Panc1 (cell line): Measurements from ENCODE around the gene DPYSL5. TPM values are rescaled to one million over a fixed set of nuclear protein-coding genes. Genes with fewer than 3 reads are reported as not detected.

ENCODE experiments used
- ATAC-seq: fragments of 200-7000 bp; cut with Tn5 transposase; 2 replicates; pipeline ENCODE4 v1.9.1; 2020; ENCODE audit warnings: mild to moderate bottlenecking, moderate library complexity
- BruUV-seq: library from RNA; stranded (reverse); fragments of 400-500 nt; replicated peaks from 2 replicates; lab custom pipeline; 2021; lab: Mats Ljungman, UMichigan
- CTCF ChIA-PET: fragments of 300-600 bp; sonication (Branson Sonifier 250); formaldehyde crosslinking; loops from one replicate; lab custom pipeline; 2022; ENCODE audit warnings: antibody characterized with exemption; lab: Charles Lee
- POLR2A ChIA-PET: fragments of 300-600 bp; sonication (Branson Sonifier 250); formaldehyde crosslinking; loops from one replicate; lab custom pipeline; 2022; ENCODE audit warnings: antibody characterized with exemption; lab: Charles Lee
- DNase-seq: peaks from one replicate; pipeline ENCODE4 v3.0.0-alpha.2; 2010; ENCODE audit warnings: low read depth, low spot score
- H3K27ac ChIP-seq: 2 replicates; pipeline ENCODE4 v1.5.1; 2011; ENCODE audit warnings: mild to moderate bottlenecking, low read length, inconsistent platforms
- H3K27me3 ChIP-seq: fragments of 200-500 bp; sonication (Bioruptor generic); 2 replicates; pipeline ENCODE4 v1.6.0; 2014; ENCODE audit warnings: low read length, inconsistent platforms; ENCODE audit not compliant: control insufficient read depth, insufficient read depth
- H3K36me3 ChIP-seq: fragments of 200-500 bp; sonication (Bioruptor generic); 2 replicates; pipeline ENCODE4 v1.5.1; 2014; ENCODE audit warnings: inconsistent platforms, mild to moderate bottlenecking, low read length, moderate library complexity; ENCODE audit not compliant: control insufficient read depth, insufficient read depth
- H3K4me1 ChIP-seq: 2 replicates; pipeline ENCODE4 v1.5.1; 2011; ENCODE audit warnings: inconsistent platforms, mild to moderate bottlenecking, low read length, moderate library complexity; ENCODE audit not compliant: control insufficient read depth, insufficient read depth
- H3K4me3 ChIP-seq, 2 experiments: 2 replicates each; pipeline ENCODE4 v1.5.1; 2011 to 2012; ENCODE audit warnings: low read depth in 2 of 2, low read length in 2 of 2, mild to moderate bottlenecking in 2 of 2, inconsistent platforms in 1 of 2, moderate library complexity in 1 of 2
- H3K9me3 ChIP-seq: fragments of 200-500 bp; sonication (Bioruptor generic); 2 replicates; pipeline ENCODE4 v1.5.1; 2014; ENCODE audit warnings: low read depth, mild to moderate bottlenecking, inconsistent platforms, low read length, moderate library complexity; ENCODE audit not compliant: control insufficient read depth, insufficient read depth
- POLR2AphosphoS5 ChIP-seq: IDR thresholded peaks from 2 replicates; pipeline ENCODE4 v1.6.1; 2012; ENCODE audit warnings: mild to moderate bottlenecking, low read depth, low read length, moderate library complexity
- SIN3A ChIP-seq: IDR thresholded peaks from 2 replicates; pipeline ENCODE4 v1.6.1; 2012; ENCODE audit warnings: low read depth, mild to moderate bottlenecking, low read length, moderate library complexity, borderline replicate concordance; ENCODE audit not compliant: insufficient read depth
- TCF7L2 ChIP-seq: IDR thresholded peaks from 2 replicates; pipeline ENCODE4 v1.6.1; 2011; ENCODE audit warnings: mild to moderate bottlenecking, low read depth, low read length, inconsistent platforms
- in situ Hi-C: cut with HindIII; loops from 2 replicates; pipeline ENCODE4 v1.10.0; 2016; ENCODE audit warnings: low sequenced_read_pairs, low pct_unique_long_range_greater_than_20kb
- intact Hi-C: fragments of 100-400 bp; cut with micrococcal nuclease; formaldehyde crosslinking; loops from one replicate; pipeline ENCODE4 v1.10.0; 2022; ENCODE audit not compliant: unreplicated experiment
- total RNA-seq: library from RNA; stranded (reverse); gene quantifications from one replicate; pipeline ENCODE4 v1.2.1, GENCODE V29; 2021; ENCODE audit not compliant: unreplicated experiment
- TF ChIP-seq, protein P1 (sequence below): fragments of 450-650 bp; IDR thresholded peaks from 2 replicates; pipeline ENCODE4 v1.5.1; 2017; ENCODE audit warnings: mild to moderate bottlenecking
- TF ChIP-seq, protein P2 (sequence below), 2 experiments: IDR thresholded peaks; 2 replicates each; pipeline ENCODE4 v1.6.1; 2011 to 2012; ENCODE audit warnings: low read depth in 2 of 2, control low read depth in 1 of 2, low read length in 1 of 2, mild to moderate bottlenecking in 1 of 2, moderate library complexity in 1 of 2; ENCODE audit not compliant: insufficient read depth in 1 of 2

Gene DPYSL5
- total RNA-seq, 1 experiment from 2014 or later = 0.31 TPM

DNA sequence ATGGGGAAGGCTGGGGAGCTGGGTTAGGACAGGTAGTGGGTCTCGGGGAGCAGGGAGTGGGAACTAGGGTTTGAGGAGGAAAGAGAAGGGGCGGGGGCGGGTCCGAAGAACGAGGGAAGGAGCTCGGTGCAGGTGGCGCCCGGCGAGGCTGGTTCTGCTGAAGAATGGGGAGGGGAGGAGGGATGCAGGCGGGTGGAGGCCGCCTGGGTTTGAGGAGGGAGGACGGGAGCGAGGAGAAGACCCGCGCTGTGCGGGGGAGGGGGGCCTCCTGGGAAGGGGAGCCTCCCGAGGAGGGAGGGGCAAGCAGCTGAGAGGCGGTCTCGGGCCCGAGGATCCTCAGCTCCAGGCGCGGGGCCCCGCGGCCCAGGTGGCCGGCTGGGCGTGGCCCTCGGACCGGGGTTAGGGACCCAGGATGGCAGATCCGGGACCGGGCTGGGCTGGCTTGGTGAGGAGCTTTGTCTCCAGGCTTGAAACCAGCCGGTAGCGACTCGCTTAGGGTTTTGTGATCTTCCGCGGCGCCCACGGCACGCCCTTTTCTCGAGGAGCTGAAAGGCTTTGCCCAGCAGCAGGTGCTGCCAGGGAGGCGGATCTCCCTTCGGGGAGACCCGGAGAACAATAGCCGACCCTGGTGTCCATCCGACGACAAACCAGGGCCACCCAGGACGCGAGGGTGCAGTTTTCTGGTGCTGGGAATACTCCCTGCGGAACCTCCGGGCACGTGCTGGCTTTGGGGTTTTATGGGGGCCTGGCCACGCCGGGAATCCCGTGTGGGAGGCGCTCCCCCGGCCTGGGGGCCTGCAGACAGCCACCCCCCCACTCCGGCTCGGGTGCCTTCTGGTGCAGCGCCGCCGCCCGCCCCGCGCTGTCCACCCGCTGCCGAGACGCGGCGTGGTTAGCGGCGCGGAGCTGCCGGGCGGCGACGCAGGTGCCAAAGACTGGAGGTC is 1.4 kb downstream of the DPYSL5 start:
- Histone ChIP-seq H3K36me3 (no peaks in the 10 kb centered on the region), H3K27me3 (peaks cover 36% of the 10 kb centered on the region), H3K27ac (no peak overlapping the region), H3K9me3 (no peaks in the 10 kb centered on the region), H3K4me3 (peak overlapping the region; percentile 29 to 36; a peak in 2 of 4 replicates), H3K4me1 (peaks cover 4% of the 10 kb centered on the region; the same call in 1 of the 2 replicates)
- no peak for ATAC-seq
- no TSS peak for BruUV-seq
- in situ Hi-C loops = no loop called here
- DNase-seq = no peak
- ChIA-PET CTCF (interaction anchor here (0.6 to 1.9 kb wide), 4 partner anchors 18 to 93 kb away, joined by 3 to 6 read pairs (median 4); no protein-coding TSS in a partner anchor), POLR2A (interaction anchor here (0.6 kb wide), 1 partner anchor 475 kb away, joined by 8 read pairs; no protein-coding TSS in a partner anchor)
- TF ChIP-seq, protein P1, sequence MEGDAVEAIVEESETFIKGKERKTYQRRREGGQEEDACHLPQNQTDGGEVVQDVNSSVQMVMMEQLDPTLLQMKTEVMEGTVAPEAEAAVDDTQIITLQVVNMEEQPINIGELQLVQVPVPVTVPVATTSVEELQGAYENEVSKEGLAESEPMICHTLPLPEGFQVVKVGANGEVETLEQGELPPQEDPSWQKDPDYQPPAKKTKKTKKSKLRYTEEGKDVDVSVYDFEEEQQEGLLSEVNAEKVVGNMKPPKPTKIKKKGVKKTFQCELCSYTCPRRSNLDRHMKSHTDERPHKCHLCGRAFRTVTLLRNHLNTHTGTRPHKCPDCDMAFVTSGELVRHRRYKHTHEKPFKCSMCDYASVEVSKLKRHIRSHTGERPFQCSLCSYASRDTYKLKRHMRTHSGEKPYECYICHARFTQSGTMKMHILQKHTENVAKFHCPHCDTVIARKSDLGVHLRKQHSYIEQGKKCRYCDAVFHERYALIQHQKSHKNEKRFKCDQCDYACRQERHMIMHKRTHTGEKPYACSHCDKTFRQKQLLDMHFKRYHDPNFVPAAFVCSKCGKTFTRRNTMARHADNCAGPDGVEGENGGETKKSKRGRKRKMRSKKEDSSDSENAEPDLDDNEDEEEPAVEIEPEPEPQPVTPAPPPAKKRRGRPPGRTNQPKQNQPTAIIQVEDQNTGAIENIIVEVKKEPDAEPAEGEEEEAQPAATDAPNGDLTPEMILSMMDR = no peak
- TF ChIP-seq SIN3A (no peak), POLR2AphosphoS5 (no peak), TCF7L2 (no peak)
- TF ChIP-seq, protein P2, sequence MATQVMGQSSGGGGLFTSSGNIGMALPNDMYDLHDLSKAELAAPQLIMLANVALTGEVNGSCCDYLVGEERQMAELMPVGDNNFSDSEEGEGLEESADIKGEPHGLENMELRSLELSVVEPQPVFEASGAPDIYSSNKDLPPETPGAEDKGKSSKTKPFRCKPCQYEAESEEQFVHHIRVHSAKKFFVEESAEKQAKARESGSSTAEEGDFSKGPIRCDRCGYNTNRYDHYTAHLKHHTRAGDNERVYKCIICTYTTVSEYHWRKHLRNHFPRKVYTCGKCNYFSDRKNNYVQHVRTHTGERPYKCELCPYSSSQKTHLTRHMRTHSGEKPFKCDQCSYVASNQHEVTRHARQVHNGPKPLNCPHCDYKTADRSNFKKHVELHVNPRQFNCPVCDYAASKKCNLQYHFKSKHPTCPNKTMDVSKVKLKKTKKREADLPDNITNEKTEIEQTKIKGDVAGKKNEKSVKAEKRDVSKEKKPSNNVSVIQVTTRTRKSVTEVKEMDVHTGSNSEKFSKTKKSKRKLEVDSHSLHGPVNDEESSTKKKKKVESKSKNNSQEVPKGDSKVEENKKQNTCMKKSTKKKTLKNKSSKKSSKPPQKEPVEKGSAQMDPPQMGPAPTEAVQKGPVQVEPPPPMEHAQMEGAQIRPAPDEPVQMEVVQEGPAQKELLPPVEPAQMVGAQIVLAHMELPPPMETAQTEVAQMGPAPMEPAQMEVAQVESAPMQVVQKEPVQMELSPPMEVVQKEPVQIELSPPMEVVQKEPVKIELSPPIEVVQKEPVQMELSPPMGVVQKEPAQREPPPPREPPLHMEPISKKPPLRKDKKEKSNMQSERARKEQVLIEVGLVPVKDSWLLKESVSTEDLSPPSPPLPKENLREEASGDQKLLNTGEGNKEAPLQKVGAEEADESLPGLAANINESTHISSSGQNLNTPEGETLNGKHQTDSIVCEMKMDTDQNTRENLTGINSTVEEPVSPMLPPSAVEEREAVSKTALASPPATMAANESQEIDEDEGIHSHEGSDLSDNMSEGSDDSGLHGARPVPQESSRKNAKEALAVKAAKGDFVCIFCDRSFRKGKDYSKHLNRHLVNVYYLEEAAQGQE (IDR thresholded peaks at IDR 0.05; ENCODE audit: insufficient read depth in 1 of 2, low read depth in 2 of 2, low read length in 1 of 2) = no peak
- intact Hi-C loops = loop anchor here (5.0 kb wide), 2 partner anchors 73 to 168 kb away; no protein-coding TSS in a partner anchor

DNA sequence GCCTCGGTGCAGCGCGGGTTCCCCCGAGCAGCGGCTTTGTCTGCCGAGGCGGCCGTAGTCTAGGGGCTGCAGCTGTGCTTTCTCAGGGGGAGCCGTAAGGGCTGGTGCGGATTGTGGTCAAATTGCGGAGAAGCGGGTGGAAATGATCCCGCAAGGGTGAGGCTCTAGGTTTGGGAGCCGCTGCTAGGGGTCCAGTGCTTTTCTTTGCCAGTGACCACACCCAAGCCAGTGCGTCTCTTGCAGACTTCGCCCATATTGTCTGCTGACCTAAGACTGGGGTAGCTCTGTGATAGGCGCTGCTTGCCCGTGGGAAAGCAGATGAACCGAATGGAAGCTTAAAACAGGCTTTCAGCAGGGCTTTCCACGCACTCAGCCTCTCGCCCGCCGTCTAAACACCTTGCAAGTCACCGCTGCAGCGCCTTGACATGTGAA is 2.1 kb downstream of the DPYSL5 start:
- Histone ChIP-seq H3K9me3 (no peaks in the 10 kb centered on the region), H3K27ac (no peak overlapping the region), H3K4me1 (peaks cover 4% of the 10 kb centered on the region; the same call in 1 of the 2 replicates), H3K27me3 (peaks cover 36% of the 10 kb centered on the region), H3K36me3 (no peaks in the 10 kb centered on the region), H3K4me3 (no peak overlapping the region)
- in situ Hi-C loops = no loop called here
- ChIA-PET POLR2A (interaction anchor here (0.6 kb wide), 1 partner anchor 475 kb away, joined by 8 read pairs; no protein-coding TSS in a partner anchor), CTCF (interaction anchor here (0.8 to 1.9 kb wide), 3 partner anchors 72 to 93 kb away, joined by 3 to 5 read pairs (median 3); no protein-coding TSS in a partner anchor)
- intact Hi-C loops = loop anchor here (5.0 kb wide), 2 partner anchors 72 to 167 kb away; no protein-coding TSS in a partner anchor
- DNase-seq (no peak), ATAC-seq (no peak)
- no TSS peak for BruUV-seq
- TF ChIP-seq, protein P1 = no peak
- TF ChIP-seq TCF7L2 (no peak), POLR2AphosphoS5 (no peak), SIN3A (no peak)
- TF ChIP-seq, protein P2 (IDR thresholded peaks at IDR 0.05; ENCODE audit: insufficient read depth in 1 of 2, low read depth in 2 of 2, low read length in 1 of 2) = no peak
